GM18526 (cell line): Measurements from ENCODE around the gene POLR2C.

Experiments
- POLR2A ChIP-seq: IDR thresholded peaks from 3 replicates; pipeline ENCODE4 v1.6.1; 2011; ENCODE audit not compliant: insufficient read length; ENCODE audit errors: extremely low read depth

The POLR2C gene

DNA sequence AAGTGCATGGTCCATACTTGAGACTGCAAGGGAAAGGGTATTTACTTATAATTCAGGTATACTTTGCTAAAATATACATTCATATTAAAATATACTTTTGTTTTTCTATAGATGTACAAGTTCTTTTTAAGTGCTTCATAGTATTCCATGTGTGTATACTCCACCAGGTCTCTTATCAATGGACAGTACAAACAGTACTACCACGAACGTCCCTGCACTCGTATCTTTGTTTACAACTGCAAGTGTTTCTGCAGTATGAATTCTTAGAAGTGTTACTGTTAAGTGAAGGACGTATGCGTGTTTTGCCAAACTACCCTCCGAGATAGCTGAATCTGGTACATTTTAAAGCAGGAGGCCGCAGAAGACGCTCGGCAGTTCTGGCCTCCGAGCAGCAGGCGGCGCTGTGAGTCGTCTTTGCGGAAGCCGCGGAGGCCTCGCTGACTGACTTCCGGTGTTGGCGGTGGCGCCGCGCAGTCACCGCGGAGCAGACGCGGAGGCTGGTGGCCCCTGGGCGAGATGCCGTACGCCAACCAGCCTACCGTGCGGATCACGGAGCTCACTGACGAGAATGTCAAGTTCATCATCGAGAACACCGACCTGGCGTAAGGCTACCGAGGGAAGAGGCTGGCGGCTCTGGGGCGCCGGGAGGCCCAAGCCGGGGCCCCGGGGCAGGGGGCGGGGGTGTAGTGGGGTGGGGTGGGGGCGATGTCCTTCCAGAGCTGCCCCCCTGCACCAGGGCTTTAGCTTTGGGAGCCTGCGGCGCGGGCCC, at the start of gene POLR2C:
Gene POLR2C, plus strand, starts transcription at position 471 of the 769 bp plus-strand sequence. Its CDS starts 46 bp downstream, at position 517.
- peak; percentile 99 for TF ChIP-seq POLR2A

DNA sequence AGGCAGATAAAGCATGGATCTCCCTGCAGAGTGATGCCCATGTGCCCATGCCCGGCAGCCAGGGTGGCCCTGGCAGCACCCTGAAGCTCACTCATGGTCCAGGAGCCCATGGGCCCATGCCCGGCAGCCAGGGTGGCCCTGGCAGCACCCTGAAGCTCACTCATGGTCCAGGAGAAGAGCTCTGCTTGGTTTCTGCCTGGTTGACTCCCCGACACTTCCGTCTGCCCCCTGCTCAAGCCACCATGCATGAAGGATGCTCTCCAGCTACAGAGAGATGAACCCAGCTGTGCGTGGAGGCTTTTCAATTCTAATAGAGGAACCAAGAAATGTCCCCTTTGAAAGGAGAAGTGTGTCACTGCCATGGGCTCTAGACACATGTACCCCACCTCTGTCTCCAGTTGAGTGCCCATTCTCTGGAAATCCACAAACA, 49.2 kb upstream of the POLR2C start:
- no peak for TF ChIP-seq POLR2A

DNA sequence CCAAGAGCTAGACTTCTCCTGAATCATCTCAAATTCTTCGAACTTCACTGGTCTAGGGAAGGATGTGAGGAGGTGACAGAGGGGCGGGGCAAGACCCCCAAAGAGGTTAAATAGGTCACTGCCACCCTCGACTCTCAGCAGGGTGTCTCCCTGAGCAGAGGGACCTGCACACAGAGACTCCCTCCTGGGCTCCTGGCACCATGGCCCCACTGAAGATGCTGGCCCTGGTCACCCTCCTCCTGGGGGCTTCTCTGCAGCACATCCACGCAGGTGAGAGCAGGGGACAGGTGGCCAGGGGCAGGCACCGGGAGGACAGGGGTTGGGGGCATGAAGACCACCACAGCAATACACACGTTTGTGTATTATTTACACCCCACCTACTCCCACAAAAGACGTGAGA, 48.7 kb upstream of the POLR2C start:
- no peak for TF ChIP-seq POLR2A

DNA sequence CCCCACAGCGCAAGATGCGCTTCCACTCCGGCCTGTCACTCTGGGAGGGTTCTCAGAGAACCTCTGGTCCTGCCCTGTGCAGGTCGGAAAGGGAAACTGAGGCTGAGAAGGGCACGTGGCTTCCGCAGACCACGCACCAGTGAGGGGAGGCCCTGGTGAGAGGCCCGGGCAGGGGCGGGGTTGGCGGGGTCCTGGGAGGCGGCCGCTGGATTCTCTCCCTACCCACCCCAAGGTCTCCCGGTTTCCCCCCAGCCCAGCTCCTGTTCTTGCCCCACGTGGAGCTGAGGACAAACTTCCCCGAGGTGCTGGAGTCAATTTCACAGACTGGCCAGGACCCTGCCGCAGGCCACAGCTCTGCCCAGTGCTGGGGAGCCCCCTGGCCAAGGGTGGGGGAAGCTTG, 46.4 kb upstream of the POLR2C start:
- TF ChIP-seq POLR2A, result no peak

DNA sequence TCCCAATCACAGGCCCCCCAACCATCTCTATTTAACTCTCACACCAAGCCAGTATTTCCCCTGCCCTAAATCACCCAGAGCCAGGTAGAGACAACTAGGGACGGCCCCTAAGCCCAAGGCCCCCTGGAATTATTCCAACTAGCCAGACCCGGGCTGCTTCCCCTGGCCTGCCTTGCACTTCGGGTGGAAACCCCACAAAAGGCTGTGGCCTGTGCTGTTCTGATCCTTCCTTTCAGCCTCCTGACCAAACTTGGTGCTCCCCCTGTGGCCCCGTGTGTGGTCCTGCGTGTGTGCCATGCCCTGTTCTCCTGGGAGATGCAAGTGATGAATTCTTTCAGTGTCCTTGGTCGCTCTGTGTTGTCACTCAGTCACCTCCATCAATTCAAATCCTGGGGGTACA, 43.0 kb upstream of the POLR2C start:
- no peak for TF ChIP-seq POLR2A

DNA sequence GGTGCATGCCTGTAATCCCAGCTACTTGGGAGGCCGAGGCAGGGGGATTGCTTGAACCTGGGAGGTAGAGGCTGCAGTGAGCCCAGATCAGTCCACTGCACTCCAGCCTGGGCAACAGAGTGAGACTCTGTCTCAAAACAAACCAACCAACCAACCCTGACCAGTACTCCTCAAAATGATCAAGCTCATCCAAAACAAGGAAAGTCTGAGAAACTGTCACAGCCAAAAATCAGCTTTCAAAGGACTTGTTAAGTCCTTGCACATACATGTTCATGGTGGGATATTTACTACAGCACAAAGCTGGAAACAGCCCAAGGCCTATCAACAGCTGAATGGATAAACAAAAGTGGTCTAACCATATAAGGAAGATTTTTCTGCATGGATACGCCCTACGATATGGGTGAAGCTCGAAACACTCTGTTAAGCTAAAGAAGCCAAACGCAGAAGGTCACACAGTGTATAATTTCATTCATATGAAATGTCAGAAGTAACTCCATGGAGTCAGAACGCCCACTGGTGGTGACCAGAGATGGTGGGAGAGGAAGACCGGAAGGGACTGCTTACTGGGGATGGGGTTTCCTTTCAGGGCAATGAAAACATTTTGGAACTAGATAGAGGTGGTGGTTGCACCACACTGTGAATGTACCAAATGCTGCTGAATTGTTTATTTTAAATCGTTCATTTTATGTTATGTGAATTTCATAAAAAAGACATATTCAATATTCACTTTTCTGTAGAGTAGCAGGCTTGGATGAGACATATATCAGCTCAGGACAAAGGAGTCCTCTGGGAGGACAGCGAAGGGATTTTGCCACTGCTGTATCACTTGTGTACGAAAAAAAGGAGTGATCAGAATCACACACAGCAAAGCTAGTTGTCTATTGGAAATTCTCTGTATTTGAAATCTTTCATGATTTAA, 40.2 kb upstream of the POLR2C start:
- no peak for TF ChIP-seq POLR2A

DNA sequence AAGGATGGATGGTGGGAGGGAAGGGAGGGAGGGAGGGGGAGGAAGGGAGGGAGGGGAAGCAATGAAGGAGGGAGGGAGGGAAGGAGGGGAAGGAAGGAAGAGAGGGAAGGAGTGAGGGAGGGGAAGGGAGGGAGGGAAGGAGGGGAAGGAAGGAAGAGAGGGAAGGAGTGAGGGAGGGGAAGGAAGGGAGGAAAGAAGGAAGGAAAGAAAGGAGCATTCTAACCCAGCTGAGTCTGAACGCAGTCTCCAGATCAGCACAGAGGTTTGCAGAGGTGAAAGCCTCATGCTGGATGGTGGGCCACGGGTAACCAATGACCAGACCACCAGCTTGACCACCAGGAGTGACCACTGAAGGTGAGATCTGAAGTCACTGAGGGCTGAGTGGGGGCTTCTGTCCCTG, 39.3 kb upstream of the POLR2C start:
- no peak for TF ChIP-seq POLR2A

DNA sequence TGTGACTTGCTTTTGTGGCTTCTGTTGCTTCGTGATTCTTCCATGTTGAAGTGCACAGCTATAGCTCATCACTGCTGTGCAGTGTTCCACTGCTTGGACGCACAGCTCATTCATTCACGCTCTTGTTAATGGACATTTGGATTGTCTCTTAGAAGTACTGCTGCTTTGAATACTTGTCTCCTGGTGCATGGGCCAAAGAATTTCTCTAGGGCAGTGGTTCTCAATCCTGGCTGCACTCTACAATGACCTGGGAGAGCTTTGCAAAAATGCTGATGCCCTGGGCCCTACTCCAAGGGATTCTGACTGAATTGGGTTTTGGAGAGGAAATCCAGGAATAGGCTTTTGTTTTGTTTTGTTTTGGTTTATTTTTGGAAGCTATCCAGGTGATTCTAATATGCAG, 37.9 kb upstream of the POLR2C start:
- no peak for TF ChIP-seq POLR2A

DNA sequence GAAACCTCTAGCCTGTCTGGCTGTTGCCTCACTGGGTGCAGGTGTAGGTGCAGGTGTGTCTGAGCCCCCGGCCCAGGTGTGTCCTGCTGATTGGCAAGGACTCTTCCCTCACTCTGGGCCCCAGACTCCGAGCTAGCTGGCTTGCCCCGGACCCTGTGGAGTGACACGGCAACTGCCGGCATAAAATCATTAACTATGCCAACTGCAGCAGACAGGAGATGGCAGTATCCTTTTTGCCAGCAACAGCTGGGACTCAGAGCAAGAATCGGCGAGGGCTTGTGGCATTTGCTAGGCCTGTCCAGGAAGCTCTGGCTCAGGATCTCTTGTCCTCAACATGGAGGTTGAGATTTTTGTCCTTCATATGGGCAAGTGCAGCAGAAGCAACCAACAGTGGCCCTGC, 36.1 kb upstream of the POLR2C start:
- no peak for TF ChIP-seq POLR2A

DNA sequence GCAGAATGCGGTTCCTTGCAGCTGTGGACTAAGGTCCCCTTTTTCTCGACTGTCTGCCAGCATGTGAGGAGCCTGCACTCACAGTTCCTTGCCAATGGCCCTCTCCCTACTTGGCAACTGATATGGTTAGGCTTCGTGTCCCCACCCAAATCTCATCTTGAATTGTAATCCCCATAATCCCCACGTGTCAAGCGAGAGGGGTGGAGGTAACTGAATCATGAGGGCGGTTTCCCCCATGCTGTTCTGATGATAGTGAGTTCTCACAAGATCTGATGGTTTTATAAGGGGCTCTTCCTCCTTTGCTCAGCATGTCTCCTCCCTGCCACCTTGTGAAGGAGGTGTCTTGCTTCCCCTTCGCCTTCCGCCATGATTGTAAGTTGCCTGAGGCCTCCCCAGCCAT, 35.2 kb upstream of the POLR2C start:
- TF ChIP-seq POLR2A, result no peak

DNA sequence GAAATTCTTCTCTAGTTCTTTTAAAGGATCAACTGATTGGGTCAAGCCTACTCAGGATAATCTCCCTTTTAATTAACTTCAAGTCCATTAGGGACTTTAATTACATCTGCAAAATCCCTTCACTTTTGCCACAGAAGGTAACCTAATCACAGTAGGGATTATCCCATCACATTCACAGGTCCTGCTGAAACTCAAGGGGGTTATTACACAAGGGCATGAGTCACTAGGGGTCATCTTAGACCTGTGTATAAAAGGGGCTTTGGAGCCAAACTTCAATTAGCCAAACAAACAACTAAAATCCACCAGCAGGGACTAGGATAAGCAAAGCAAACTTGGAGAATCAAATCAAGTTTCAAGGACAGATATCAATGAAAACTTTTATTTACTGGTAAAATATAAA, 34.7 kb upstream of the POLR2C start:
- no peak for TF ChIP-seq POLR2A

DNA sequence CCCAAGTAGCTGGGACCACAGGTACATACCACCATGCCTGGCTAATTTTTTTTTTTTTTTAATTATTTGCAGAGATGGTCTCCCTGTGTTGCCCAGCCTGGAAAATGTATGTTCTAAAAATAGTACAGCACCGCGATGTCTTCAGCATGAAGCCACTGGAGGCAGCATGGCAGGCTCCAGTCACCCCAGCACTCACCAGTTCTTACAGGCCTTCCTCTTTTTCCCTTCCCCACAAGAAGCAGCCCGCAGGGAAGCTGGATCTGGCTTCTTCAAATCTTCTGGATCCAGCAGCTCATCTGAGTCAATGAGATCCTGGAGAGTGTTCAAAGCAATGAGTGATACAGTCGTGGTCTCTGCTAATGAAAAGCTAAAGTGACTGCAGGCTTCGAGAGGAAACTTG, 31.5 kb upstream of the POLR2C start:
- TF ChIP-seq POLR2A, result no peak

DNA sequence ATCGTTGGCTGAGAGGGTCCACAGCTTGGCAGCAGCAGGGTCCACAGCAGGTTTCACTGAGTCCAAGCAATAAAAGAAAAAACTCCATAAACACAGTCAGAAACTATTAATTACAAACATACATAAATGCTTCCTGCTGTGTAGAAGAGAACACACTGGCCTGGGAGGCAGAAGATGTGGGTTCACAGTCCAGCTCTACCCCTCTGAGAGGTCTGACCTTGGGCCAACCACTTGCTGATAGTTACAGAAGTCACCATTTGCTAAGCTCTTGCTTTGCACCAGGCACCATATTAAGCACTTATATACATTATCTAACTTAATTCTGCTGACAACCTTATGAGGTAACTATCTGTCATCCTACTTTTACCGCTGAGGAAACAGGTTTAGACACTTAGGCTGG, 30.0 kb upstream of the POLR2C start:
- no peak for TF ChIP-seq POLR2A

DNA sequence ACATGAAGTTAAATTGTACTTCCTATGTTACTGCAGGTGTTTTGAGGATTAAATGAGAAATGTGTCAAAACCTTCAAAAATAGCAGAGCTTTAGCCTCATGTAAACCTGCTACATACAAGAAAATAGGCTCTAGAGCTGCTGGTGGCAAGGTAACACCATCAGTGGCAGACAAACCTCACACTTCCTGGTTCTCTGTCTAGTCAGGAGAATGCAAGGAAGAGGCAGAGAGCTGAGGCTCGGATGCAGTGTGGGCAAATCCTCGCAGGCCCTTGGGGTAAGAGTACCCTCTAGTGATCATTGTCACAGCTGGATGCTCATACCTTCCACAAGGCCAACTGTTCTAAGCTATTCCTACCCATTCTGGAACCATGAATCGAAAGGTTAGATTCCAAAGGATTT, 29.5 kb upstream of the POLR2C start:
- TF ChIP-seq POLR2A, result no peak

DNA sequence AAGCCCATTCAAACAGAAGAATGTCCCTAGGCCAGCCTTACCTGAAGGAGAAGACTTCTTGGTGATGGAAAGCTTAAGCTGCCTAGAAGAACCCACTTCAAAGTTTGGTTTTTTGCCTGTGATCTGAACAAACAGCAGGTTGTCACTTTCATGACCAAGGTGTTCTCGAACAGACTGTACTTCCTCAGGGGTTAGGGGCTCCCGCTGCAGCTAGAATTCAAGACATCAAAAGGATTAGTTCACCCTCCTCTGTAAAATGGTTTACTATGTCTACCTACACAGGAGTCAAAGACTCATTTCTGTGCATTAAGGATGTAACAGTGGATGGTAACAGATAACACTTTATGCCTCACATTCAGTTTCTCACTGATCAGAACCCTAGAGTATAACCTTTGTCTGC, 28.5 kb upstream of the POLR2C start:
- no peak for TF ChIP-seq POLR2A

DNA sequence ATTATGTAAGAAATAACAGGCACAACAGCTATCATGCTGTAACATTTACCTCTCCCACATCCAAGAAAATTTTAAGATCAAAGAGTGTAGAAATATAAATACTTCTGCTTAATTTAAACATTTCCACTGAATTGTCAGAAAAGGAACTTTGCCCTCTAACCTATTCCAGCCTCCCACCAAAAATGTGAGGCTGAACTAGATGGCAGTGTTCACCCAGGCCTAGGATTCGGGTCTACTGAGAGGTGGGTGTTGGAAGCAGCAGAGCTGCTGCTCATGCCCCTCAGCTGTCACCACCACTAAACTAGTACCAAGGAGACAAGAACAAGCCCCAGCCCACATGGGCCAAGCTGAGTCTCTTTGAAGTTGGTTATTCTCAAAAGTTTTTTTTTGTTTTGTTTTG, 26.6 kb upstream of the POLR2C start:
- TF ChIP-seq POLR2A, result no peak
